Measurements from ENCODE around the gene SMARCAL1.

DNA sequence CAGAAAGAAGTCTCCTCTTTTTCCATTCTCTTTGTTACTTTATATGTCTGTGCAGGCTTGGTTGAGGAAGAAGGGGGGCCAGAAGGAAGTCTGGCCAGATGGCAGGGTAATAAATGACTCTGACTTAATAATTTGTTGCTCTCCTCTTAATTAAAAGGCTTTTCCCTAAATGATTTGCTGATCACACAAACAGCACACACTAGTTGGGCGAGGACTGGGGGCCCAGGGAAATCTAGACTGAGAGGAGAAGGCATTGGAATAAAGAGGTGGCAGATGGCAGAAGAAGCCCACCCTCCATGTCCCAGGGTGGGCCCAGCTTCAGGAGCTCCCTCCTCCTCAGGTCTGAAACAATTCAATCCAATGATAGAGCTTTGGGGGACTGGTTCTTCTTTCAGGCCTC is 12.7 kb upstream of the SMARCAL1 start:
- TF ChIP-seq, protein P1, sequence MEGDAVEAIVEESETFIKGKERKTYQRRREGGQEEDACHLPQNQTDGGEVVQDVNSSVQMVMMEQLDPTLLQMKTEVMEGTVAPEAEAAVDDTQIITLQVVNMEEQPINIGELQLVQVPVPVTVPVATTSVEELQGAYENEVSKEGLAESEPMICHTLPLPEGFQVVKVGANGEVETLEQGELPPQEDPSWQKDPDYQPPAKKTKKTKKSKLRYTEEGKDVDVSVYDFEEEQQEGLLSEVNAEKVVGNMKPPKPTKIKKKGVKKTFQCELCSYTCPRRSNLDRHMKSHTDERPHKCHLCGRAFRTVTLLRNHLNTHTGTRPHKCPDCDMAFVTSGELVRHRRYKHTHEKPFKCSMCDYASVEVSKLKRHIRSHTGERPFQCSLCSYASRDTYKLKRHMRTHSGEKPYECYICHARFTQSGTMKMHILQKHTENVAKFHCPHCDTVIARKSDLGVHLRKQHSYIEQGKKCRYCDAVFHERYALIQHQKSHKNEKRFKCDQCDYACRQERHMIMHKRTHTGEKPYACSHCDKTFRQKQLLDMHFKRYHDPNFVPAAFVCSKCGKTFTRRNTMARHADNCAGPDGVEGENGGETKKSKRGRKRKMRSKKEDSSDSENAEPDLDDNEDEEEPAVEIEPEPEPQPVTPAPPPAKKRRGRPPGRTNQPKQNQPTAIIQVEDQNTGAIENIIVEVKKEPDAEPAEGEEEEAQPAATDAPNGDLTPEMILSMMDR (IDR thresholded peaks at IDR 0.05) = no peak
- TF ChIP-seq POLR2A (IDR thresholded peaks at IDR 0.05) = no peak
